Activated gamma-delta T cell treated with anti-CD3 and anti-CD28 coated beads, Interleukin-2, amount 50 U/mL, for 16 hours (primary cell): ENCODE measurements around the gene ASTN2.

ENCODE experiments used
- DNase-seq: peaks from one replicate; pipeline ENCODE4 v3.0.0-alpha.2; 2020; ENCODE audit warnings: low read depth

Gene ASTN2

GRCh38 chr9:116566677-116567488 is 848.0 kb downstream of the ASTN2 start:
- DNase-seq: no peak

GRCh38 chr9:116565986-116566385 is 848.9 kb downstream of the ASTN2 start:
- no peak for DNase-seq

- DNase-seq: no peak
These were observed 850.5 kb downstream of the ASTN2 start for GRCh38 chr9:116564266-116564793.

GRCh38 chr9:116558818-116559540 is 855.9 kb downstream of the ASTN2 start:
- no peak for DNase-seq

GRCh38 chr9:116558035-116558434 is 856.8 kb downstream of the ASTN2 start:
- no peak for DNase-seq

GRCh38 chr9:116555556-116556155 is 859.2 kb downstream of the ASTN2 start:
- DNase-seq: no peak

- no peak for DNase-seq
These were observed 859.7 kb downstream of the ASTN2 start for GRCh38 chr9:116555119-116555518.

- DNase-seq: no peak
These were observed 864.0 kb downstream of the ASTN2 start for GRCh38 chr9:116550696-116551436.

- DNase-seq: no peak
These were observed 864.8 kb downstream of the ASTN2 start for GRCh38 chr9:116549786-116550660.

- DNase-seq: no peak
These were observed 865.7 kb downstream of the ASTN2 start for GRCh38 chr9:116549061-116549664.

GRCh38 chr9:116547729-116548426 is 867.0 kb downstream of the ASTN2 start:
- no peak for DNase-seq

- DNase-seq: no peak
These were observed 867.9 kb downstream of the ASTN2 start for GRCh38 chr9:116546711-116547581.

- no peak for DNase-seq
These were observed 870.0 kb downstream of the ASTN2 start for GRCh38 chr9:116544896-116545295.

GRCh38 chr9:116543731-116544400 is 871.0 kb downstream of the ASTN2 start:
- no peak for DNase-seq

GRCh38 chr9:116541402-116541801 is 873.5 kb downstream of the ASTN2 start:
- no peak for DNase-seq

GRCh38 chr9:116539549-116539948 is 875.3 kb downstream of the ASTN2 start:
- DNase-seq: no peak

- no peak for DNase-seq
These were observed 889.2 kb downstream of the ASTN2 start for GRCh38 chr9:116525611-116526010.

- no peak for DNase-seq
These were observed 889.9 kb downstream of the ASTN2 start for GRCh38 chr9:116524778-116525470.
